Testis (tissue), 2 donors: Measurements from ENCODE around the gene PPM1L.

Experiments
- POLR2A ChIP-seq: fragments of 450-650 bp; IDR thresholded peaks from one replicate; pipeline ENCODE4 v1.6.1; 2017; ENCODE audit warnings: antibody characterized with exemption, mild to moderate bottlenecking, moderate library complexity
- TF ChIP-seq, protein P1 (sequence below), 3 experiments: fragments of 450-650 bp in 2 of 3; fragments of 200-600 bp in 1 of 3; sonication (generic) in 1 of 3; IDR thresholded peaks; one replicate each; pipeline ENCODE4 v1.5.1; 2016 to 2019; ENCODE audit warnings: antibody characterized with exemption in 3 of 3, mild to moderate bottlenecking in 2 of 3, moderate library complexity in 1 of 3

DNA sequence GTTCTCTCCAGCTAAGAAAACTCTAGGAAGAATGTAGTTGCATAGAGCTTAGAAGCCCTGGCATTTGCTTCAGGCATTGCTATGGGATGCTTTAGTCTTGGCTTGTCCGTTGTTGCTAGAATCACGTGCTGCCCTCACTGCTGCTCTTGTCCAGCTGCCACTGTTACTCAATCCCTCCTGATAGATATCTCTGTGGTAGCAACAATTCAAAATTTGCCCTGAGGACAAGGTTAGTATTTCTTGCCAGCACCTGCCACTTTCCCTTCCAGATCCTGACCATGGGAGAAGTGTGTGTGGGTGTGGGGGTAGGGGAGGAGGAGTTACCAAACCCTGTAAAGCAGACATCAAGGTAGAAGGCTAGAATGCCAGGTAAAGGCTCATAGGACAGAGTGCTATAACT, 113.8 kb downstream of the PPM1L start:
- TF ChIP-seq POLR2A: no peak
- TF ChIP-seq, protein P1, sequence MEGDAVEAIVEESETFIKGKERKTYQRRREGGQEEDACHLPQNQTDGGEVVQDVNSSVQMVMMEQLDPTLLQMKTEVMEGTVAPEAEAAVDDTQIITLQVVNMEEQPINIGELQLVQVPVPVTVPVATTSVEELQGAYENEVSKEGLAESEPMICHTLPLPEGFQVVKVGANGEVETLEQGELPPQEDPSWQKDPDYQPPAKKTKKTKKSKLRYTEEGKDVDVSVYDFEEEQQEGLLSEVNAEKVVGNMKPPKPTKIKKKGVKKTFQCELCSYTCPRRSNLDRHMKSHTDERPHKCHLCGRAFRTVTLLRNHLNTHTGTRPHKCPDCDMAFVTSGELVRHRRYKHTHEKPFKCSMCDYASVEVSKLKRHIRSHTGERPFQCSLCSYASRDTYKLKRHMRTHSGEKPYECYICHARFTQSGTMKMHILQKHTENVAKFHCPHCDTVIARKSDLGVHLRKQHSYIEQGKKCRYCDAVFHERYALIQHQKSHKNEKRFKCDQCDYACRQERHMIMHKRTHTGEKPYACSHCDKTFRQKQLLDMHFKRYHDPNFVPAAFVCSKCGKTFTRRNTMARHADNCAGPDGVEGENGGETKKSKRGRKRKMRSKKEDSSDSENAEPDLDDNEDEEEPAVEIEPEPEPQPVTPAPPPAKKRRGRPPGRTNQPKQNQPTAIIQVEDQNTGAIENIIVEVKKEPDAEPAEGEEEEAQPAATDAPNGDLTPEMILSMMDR (IDR thresholded peaks at IDR 0.05): no peak
